GM19193 (cell line): Measurements from ENCODE around the gene ODF4.

Experiments used
- POLR2A ChIP-seq: IDR thresholded peaks from 4 replicates; pipeline ENCODE4 v1.6.1; 2011; ENCODE audit not compliant: insufficient read depth, insufficient read length; ENCODE audit errors: extremely low read depth

ODF4 gene, protein sequence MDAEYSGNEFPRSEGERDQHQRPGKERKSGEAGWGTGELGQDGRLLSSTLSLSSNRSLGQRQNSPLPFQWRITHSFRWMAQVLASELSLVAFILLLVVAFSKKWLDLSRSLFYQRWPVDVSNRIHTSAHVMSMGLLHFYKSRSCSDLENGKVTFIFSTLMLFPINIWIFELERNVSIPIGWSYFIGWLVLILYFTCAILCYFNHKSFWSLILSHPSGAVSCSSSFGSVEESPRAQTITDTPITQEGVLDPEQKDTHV

DNA sequence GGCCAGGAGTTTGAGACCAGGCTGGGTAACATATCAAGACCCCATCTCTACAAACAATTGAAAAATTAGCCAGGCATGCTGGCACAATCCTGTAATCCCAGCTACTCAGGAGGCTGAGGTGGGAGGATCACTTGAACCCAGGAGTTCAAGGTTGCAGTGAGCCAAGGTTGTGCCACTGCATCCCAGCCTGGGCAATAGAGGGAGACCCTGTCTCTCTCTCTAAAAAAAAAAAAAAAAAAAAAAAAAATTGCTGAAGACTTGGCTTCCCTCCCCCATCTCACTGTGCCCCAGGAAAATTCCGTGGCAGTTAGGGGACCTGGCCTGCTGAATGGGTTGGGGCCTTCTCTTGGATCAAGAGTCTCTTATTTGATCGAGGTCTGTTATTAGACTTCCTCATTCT lies at the start of gene ODF4:
TSS of gene ODF4 (plus strand) at position 301 of the 400 bp plus-strand sequence. CDS start 212 bp downstream, outside the sequence.
- TF ChIP-seq POLR2A, result no peak

- TF ChIP-seq POLR2A, result no peak
These were observed 49.6 kb upstream of the ODF4 start for GRCh38 chr17:8290043-8290442.

- no peak for TF ChIP-seq POLR2A
These were observed 46.8 kb upstream of the ODF4 start for GRCh38 chr17:8292639-8293395.

DNA sequence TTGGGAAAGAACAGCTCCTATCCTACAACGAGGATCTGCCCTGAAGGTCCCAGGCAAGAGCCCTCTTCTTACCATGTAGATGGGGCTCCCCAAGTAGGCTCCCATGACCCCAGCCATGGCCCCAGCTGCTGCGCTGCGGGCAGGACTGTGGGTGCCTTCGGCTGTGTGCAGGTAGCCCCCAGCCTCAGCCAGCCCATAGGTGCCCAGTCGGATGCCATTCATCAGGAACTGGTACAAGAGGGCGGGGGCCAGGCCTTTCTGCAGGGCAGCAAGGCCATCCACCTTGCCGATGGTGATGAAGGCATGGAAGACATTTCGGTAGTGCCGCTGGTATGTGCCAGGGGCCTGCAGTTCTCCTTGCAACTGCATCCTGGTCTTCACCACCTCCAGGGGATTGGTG lies 45.3 kb upstream of the ODF4 start:
- no peak for TF ChIP-seq POLR2A

DNA sequence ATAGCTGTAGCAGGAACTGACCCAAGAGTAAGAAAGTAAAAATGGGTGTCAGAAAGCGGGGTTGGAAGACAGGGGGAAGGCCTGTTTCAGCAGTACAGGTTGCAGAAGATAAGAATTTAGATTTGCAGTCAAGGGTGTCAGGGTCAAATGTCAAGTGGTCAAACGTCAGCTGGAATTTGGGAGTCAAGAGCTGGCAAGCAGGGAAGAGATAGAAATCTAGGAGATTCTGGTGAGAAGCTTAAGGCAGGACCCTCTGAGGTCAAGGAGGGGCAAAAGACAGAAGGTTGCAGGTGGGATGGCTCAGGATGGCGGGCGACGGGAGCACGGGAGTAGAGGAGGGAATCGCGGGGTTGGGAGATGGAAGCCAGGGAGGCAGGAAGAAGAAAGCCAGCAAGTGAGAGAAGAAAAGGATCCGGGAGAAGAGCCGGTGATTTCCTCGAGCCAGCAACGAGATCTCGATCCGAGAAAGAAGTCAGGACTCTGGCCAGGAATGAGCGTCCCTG lies 44.8 kb upstream of the ODF4 start:
- no peak for TF ChIP-seq POLR2A

DNA sequence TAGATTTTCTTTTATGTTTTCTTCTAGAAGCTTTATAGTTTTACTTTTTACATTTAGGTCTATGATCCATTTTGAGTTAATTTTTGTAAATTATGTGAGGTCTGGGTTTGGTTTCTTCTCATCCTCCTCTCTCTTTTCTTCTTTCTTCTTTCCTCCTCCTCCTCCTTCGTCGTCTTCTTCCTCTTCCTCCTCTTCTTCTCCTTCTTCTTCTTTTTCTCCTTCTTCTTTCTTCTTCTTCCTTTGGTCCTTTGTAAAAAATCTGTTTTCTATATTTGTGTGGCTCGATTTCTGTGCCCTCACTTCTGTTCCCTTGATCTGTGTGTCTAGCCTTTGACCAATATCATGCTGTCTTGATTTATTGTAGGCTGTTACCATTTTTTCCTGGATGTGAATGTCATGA lies 39.4 kb upstream of the ODF4 start:
- TF ChIP-seq POLR2A, result no peak

DNA sequence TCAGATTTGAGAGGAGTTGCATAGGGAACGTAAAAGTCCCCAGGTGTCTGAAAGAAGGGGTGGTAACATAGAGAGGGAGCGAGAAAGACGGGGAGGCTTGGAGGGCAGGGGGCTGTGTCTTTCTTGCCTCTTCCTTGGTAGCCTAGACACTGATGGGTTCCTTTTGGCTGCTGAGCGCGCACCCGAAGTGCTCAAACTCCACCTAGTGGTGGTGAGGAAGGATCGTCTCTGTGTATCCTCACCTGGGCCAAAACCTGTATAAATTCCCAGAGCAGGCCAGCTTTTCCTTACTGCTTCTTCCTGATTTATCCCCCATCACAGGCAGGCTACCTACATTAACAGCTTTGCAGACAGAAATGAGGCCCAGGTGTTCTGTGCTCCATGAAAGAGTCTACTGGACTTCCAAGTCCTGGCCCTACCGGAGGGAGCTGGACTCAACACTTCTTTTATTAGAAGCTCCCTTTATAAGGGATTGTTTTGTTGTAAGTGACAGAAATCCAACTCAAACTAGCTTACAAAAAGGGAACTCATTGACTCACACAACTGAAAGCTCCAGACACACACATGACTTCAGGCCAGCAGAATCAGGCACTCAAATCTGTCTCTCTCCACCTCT lies 38.9 kb upstream of the ODF4 start:
- no peak for TF ChIP-seq POLR2A

- TF ChIP-seq POLR2A, result no peak
These were observed 29.0 kb upstream of the ODF4 start for GRCh38 chr17:8310601-8311123.

DNA sequence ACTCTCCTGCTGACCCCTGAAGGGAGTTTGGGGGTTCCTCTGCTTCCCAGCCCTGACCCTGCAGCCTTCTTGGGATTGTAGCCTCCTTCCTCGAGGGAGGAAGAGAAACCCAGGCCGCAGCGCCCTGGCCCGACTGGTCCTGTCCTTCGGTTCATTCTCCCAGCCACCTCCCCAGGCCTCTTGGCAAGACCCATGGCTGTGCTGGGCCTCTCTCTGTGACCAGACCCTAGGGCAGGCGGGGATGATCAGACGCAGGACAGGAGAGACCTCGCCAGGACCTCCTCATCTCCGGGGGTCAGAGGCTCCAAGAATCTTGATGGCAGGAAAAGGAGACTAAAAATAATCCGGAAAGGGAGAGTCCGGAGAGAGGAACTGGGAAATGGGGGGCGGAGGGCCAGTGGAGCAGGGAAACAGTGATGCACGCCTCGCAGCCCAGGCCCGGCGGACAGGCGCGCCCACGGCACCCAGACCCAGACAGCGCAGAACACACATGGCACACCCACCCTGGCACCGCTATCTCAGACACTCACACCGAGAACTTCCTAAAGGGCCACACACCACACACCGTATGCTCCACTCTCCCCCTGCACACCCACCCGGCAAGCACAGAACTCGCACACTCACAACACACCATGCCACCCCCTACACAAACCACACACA lies 28.4 kb upstream of the ODF4 start:
- no peak for TF ChIP-seq POLR2A

DNA sequence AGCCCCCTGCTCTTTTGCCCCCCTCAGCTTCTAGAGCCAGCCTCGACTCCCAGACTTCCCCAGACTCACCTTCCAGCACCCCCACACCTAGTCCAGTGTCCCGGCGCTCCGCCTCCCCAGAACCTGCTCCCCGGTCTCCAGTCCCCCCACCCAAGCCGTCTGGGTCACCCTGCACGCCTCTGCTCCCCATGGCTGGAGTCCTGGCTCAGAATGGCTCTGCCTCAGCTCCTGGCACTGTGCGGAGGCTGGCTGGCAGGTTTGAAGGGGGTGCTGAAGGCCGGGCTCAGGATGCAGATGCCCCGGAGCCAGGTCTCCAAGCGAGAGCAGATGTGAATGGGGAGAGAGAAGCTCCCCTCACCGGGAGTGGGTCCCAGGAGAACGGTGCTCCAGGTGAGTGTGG lies 27.4 kb upstream of the ODF4 start:
- TF ChIP-seq POLR2A, result no peak

GRCh38 chr17:8312726-8313600 lies 26.7 kb upstream of the ODF4 start:
- TF ChIP-seq POLR2A, result no peak

- TF ChIP-seq POLR2A, result no peak
These were observed 24.6 kb upstream of the ODF4 start for GRCh38 chr17:8314797-8315763.

GRCh38 chr17:8315764-8316217 lies 23.8 kb upstream of the ODF4 start:
- TF ChIP-seq POLR2A, result no peak
